ENCODE data around the gene CENPS. TPM values are rescaled to one million over a fixed set of nuclear protein-coding genes. Genes with fewer than 3 reads are reported as not detected.
A peak's percentile ranks its signal among the peaks of the same experiment; 100 is the strongest.

The CENPS gene
- total and polyA plus RNA-seq, 9 of the 15 experiments (the other 6 are each of a cell fraction or from before 2014, with no cell fraction given), result 10.2 to 36.0 (median 26.0) TPM

- TF ChIP-seq ZNF512 (tag; IDR thresholded peaks at IDR 0.05) (no peak), XRCC5 (IDR thresholded peaks at IDR 0.05; ENCODE audit: low read depth, low read length) (peak; percentile 46; the same call in 1 of the 2 replicates), HDAC2 (IDR thresholded peaks at IDR 0.05) (peak; percentile 62; the same call in 1 of the 2 replicates), SAFB2 (IDR thresholded peaks at IDR 0.05; ENCODE audit: borderline replicate concordance, low read depth, low read length, severe bottlenecking) (no peak), ETV5 (CRISPR knock-in tag; IDR thresholded peaks at IDR 0.05; ENCODE audit: low read depth) (peak; percentile 89; the same call in 1 of the 2 replicates), SNIP1 (IDR thresholded peaks at IDR 0.05; ENCODE audit: low read depth) (no peak), GABPB2 (CRISPR knock-in tag; conservative IDR thresholded peaks at IDR 0.05) (no peak), C11orf30 (IDR thresholded peaks at IDR 0.05; ENCODE audit: low read depth) (peak; percentile 75), WHSC1 (IDR thresholded peaks at IDR 0.05; ENCODE audit: low read length) (no peak), MAZ (CRISPR knock-in tag; conservative IDR thresholded peaks at IDR 0.05 in 1 of 2, IDR thresholded peaks at IDR 0.05 in 1 of 2) (peak; percentile 88 to 90), ZNF3 (CRISPR knock-in tag; IDR thresholded peaks at IDR 0.05) (no peak), ZNF165 (CRISPR knock-in tag; IDR thresholded peaks at IDR 0.05; ENCODE audit: borderline replicate concordance) (no peak), ZNF239 (CRISPR knock-in tag; IDR thresholded peaks at IDR 0.05) (peak; percentile 15; the same call in 1 of the 2 replicates), DACH1 (IDR thresholded peaks at IDR 0.05; ENCODE audit: partially characterized antibody) (no peak), THRA (IDR thresholded peaks at IDR 0.05) (no peak), POLR3G (IDR thresholded peaks at IDR 0.05; ENCODE audit: extremely low read depth, insufficient read length, insufficient replicate concordance) (no peak)
- TF ChIP-seq, protein P1, sequence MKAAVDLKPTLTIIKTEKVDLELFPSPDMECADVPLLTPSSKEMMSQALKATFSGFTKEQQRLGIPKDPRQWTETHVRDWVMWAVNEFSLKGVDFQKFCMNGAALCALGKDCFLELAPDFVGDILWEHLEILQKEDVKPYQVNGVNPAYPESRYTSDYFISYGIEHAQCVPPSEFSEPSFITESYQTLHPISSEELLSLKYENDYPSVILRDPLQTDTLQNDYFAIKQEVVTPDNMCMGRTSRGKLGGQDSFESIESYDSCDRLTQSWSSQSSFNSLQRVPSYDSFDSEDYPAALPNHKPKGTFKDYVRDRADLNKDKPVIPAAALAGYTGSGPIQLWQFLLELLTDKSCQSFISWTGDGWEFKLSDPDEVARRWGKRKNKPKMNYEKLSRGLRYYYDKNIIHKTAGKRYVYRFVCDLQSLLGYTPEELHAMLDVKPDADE (conservative IDR thresholded peaks at IDR 0.05; ENCODE audit: control insufficient read depth, low read depth, low read length), result peak; percentile 100
- TF ChIP-seq, protein P2, sequence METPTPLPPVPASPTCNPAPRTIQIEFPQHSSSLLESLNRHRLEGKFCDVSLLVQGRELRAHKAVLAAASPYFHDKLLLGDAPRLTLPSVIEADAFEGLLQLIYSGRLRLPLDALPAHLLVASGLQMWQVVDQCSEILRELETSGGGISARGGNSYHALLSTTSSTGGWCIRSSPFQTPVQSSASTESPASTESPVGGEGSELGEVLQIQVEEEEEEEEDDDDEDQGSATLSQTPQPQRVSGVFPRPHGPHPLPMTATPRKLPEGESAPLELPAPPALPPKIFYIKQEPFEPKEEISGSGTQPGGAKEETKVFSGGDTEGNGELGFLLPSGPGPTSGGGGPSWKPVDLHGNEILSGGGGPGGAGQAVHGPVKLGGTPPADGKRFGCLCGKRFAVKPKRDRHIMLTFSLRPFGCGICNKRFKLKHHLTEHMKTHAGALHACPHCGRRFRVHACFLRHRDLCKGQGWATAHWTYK (CRISPR knock-in tag; IDR thresholded peaks at IDR 0.05), result peak; percentile 86
Measured at GRCh38 chr1:10472220-10473144, 42.2 kb downstream of the CENPS start, which contains the start of gene DFFA (continued).

Data from K562 (cell line).